ENCODE data around the gene RPL32.
"Not testable (repeated sequence)": the region's sequence is repeated elsewhere in the genome, so short reads cannot be mapped to it uniquely, and the experiment has no call there.

The RPL32 gene

DNA sequence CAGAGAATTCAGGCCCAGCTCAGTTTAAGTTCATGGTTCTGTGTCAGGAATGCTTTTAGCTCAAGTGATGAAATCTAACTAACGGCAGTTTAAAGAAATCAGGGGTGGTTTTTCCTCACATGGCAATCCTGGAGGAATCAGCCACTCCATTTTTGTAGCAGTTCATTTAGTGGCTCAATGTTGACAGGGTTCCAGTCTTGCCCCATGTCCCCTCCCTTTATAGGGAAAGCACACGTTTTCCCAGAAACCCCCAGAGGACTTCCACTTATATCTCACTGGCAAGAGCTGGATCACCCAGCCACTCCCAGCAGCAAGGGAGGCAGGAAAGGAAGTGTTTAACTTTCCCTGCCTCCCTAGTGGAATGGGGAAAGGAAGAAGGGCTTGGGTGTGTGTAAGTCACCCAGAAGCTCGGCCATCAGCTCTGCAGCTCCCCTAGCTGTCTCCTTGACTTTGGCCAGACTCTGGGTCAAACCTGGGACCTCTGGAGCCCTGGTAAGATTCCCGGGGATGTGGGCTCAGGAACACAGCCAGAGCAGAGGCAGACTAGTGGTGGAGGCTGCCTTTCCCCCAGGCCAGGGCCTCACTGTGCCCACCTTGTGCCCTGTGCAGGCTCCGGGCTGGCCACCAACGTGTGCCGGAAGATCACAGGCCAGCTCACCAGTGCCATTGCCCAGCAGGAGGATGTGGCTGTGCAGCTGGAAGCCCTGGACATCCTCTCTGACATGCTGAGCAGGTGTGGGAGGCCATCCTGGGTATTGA lies 33.6 kb downstream of the RPL32 start:
- no peak for DNase-seq

GRCh38 chr3:12807066-12807465 lies 34.3 kb downstream of the RPL32 start:
- DNase-seq = no peak

- DNase-seq = no peak
Measured at GRCh38 chr3:12803371-12803770, 38.0 kb downstream of the RPL32 start.

GRCh38 chr3:12799525-12800440 lies 41.6 kb downstream of the RPL32 start:
- DNase-seq = no peak

- DNase-seq = no peak
Measured at GRCh38 chr3:12798559-12799179, 42.7 kb downstream of the RPL32 start.

- DNase-seq = no peak
Measured at GRCh38 chr3:12797892-12798558, 43.3 kb downstream of the RPL32 start.

- DNase-seq = no peak
Measured at GRCh38 chr3:12797124-12797891, 44.1 kb downstream of the RPL32 start.

GRCh38 chr3:12796171-12797123 lies 44.9 kb downstream of the RPL32 start, which contains the start of gene CAND2:
TSS of gene CAND2 (plus strand) at chr3:12796680. CDS start at chr3:12796721, 41 bp downstream.
- DNase-seq = peak; percentile 43 to 53

GRCh38 chr3:12793701-12794100 lies 47.7 kb downstream of the RPL32 start:
- no peak for DNase-seq

DNA sequence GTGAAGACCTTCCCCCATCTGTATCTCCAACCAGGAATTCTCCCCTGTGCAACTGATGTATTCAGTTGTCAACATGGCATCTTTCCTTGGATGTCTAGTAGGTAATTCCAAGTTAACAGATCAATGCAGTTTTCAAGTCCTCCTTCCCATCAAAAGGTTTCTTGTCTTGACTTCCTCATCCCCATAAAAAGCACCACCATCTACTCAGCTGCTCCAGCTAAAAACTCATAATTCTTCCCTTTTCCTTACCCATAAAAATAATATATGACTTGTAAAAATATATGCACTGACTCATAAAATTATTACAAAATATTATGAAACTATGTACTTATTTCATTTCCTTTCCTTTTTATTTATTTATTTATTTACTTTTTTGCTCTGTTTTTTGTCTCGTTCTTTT lies 49.9 kb downstream of the RPL32 start:
- no peak for DNase-seq

DNA sequence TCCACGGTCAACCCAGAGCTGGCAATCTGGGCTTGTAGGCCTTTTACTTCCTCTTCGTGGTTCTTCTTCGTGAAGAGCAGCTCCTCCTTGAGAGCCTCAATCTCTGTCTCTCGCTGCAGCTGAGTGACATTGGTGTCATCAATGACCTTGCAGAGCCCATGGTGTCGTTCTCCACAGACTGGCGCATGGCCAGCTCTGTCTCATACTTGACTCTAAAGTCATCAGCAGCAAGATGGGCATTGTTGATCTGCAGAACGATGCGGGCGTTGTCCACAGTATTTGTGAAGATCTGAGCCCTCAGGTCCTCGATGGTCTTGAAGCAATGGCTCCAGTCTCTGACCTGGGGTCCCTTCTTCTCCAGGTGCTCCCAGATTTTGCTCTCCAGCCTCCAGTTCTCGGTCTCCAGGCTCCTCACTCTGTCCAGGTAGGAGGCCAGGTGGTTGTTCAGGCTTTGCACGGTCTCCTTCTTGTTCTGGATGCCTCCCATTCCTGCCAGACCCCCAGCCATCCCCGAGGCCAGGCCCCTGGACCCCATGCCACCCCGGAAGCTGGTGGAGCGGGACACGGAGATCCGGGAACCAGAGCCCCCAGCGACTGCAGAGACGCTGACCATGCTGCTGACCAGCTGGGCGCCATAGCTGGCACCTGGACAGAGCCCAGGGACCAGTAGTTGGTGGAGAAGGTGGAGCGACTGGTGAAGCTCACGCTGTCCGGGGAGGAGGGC lies 53.2 kb downstream of the RPL32 start:
- DNase-seq = not testable (repeated sequence)

- DNase-seq = peak; percentile 63 to 71
Measured at GRCh38 chr3:12787346-12787745, 54.0 kb downstream of the RPL32 start.

DNA sequence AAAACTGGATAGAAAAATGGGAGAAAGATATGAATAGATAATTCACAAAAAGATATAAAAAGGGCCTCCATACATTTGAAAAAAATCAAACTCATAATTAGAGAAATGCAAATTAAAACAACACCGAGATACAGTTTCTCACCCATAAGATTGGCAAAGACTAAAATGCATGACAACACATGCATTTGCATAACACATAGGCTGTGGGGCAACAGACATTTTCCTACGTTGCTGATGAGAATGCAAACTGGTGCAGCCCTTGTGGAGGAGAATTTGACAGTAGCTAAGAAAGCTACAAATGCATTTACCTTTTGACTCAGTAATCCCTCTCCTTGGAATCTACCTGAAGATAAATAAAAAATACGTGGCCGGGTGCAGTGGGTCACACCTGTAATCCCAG lies 56.3 kb downstream of the RPL32 start:
- DNase-seq = no peak
